KMS-11 (cell line): ENCODE measurements around the gene FGFR4.

Source experiments
- H2AFZ ChIP-seq: fragments of 200-600 bp; sonication (generic); 2 replicates; pipeline ENCODE4 v1.6.1; 2016; ENCODE audit warnings: antibody characterized with exemption, mixed run types, low read depth
- H3K27ac ChIP-seq: fragments of 200-600 bp; sonication (generic); 2 replicates; pipeline ENCODE4 v1.6.1; 2016; ENCODE audit warnings: mild to moderate bottlenecking, mixed run types
- H3K27me3 ChIP-seq: fragments of 200-600 bp; sonication (generic); 2 replicates; pipeline ENCODE4 v1.6.1; 2017; ENCODE audit warnings: mild to moderate bottlenecking, low read depth, mixed run types, moderate library complexity; ENCODE audit not compliant: insufficient read depth
- H3K36me3 ChIP-seq: fragments of 200-600 bp; sonication (generic); 2 replicates; pipeline ENCODE4 v1.6.1; 2017; ENCODE audit warnings: mild to moderate bottlenecking, mixed run types; ENCODE audit not compliant: insufficient read depth
- H3K4me1 ChIP-seq: fragments of 200-600 bp; sonication (generic); 2 replicates; pipeline ENCODE4 v1.6.1; 2016; ENCODE audit warnings: mild to moderate bottlenecking, low read depth, mixed run types; ENCODE audit not compliant: poor library complexity, severe bottlenecking
- H3K4me2 ChIP-seq: fragments of 200-600 bp; sonication (generic); 2 replicates; pipeline ENCODE4 v1.7.0; 2016; ENCODE audit warnings: mild to moderate bottlenecking, mixed run types
- H3K4me3 ChIP-seq: fragments of 200-600 bp; sonication (generic); IDR thresholded peaks from 2 replicates; pipeline ENCODE4 v1.6.1; 2017; ENCODE audit warnings: low read depth, low read length, mixed read lengths; ENCODE audit not compliant: insufficient read depth
- H3K79me2 ChIP-seq: fragments of 200-600 bp; sonication (generic); 2 replicates; pipeline ENCODE4 v1.6.1; 2016; ENCODE audit warnings: low read depth, mixed run types; ENCODE audit not compliant: insufficient read depth
- H3K9ac ChIP-seq: fragments of 200-600 bp; sonication (generic); 2 replicates; pipeline ENCODE4 v1.6.1; 2016; ENCODE audit warnings: mild to moderate bottlenecking, mixed run types
- H4K20me1 ChIP-seq: fragments of 200-600 bp; sonication (generic); 2 replicates; pipeline ENCODE4 v1.6.1; 2016; ENCODE audit warnings: mild to moderate bottlenecking, mixed run types; ENCODE audit not compliant: insufficient read depth
- CTCF ChIP-seq: fragments of 200-600 bp; sonication (generic); conservative IDR thresholded peaks from 2 replicates; pipeline ENCODE4 v1.6.1; 2017; ENCODE audit warnings: low read depth, mild to moderate bottlenecking, antibody characterized with exemption, low read length, moderate library complexity, mixed read lengths

Gene FGFR4

GRCh38 chr5:177049285-177049684 is 37.4 kb upstream of the FGFR4 start:
- H3K4me1 ChIP-seq: no peaks in the 10 kb centered on the region

GRCh38 chr5:177064500-177065277 is 22.0 kb upstream of the FGFR4 start:
- Histone ChIP-seq H3K9ac (no peak overlapping the region), H3K27ac (no peak overlapping the region), H3K4me2 (no peak overlapping the region), H3K4me3 (no peak overlapping the region), H3K79me2 (no peaks in the 10 kb centered on the region), H3K27me3 (no peaks in the 10 kb centered on the region), H3K4me1 (no peaks in the 10 kb centered on the region), H2AFZ (no peak overlapping the region), H4K20me1 (no peaks in the 10 kb centered on the region), H3K36me3 (no peaks in the 10 kb centered on the region)
- no peak for TF ChIP-seq CTCF

More at GRCh38 chr5:177049285-177049684, 37.4 kb upstream of the FGFR4 start:
- Histone ChIP-seq H4K20me1 (no peaks in the 10 kb centered on the region), H3K4me2 (no peak overlapping the region), H3K4me3 (no peak overlapping the region), H3K9ac (no peak overlapping the region), H2AFZ (no peak overlapping the region), H3K36me3 (no peaks in the 10 kb centered on the region), H3K27ac (no peak overlapping the region), H3K27me3 (no peaks in the 10 kb centered on the region), H3K79me2 (no peaks in the 10 kb centered on the region)
- TF ChIP-seq CTCF: no peak

- H3K9ac ChIP-seq: no peak overlapping the region
- no peak overlapping the region for H3K4me3 ChIP-seq
- H4K20me1 ChIP-seq: no peaks in the 10 kb centered on the region
- H3K79me2 ChIP-seq: no peaks in the 10 kb centered on the region
- no peak overlapping the region for H3K27ac ChIP-seq
- no peaks in the 10 kb centered on the region for H3K27me3 ChIP-seq
- no peaks in the 10 kb centered on the region for H3K36me3 ChIP-seq
- no peak overlapping the region for H2AFZ ChIP-seq
- no peak overlapping the region for H3K4me2 ChIP-seq
- TF ChIP-seq CTCF: no peak
- H3K4me1 ChIP-seq: no peaks in the 10 kb centered on the region
These were observed 21.2 kb upstream of the FGFR4 start for GRCh38 chr5:177065491-177065890.

- H3K79me2 ChIP-seq: no peaks in the 10 kb centered on the region
- H3K9ac ChIP-seq: no peak overlapping the region
- no peak overlapping the region for H3K27ac ChIP-seq
- no peaks in the 10 kb centered on the region for H3K36me3 ChIP-seq
- H3K4me2 ChIP-seq: no peak overlapping the region
- H3K4me1 ChIP-seq: no peaks in the 10 kb centered on the region
- H4K20me1 ChIP-seq: no peaks in the 10 kb centered on the region
- no peak for TF ChIP-seq CTCF
- no peaks in the 10 kb centered on the region for H3K27me3 ChIP-seq
- H2AFZ ChIP-seq: no peak overlapping the region
- H3K4me3 ChIP-seq: no peak overlapping the region
These were observed 20.5 kb upstream of the FGFR4 start for GRCh38 chr5:177066224-177066623.
